Smooth muscle cell (in vitro differentiated cells): Measurements from ENCODE around the gene ZNF469. TPM values are rescaled to one million over a fixed set of nuclear protein-coding genes. Genes with fewer than 3 reads are reported as not detected.

ENCODE experiments used
- DNase-seq: peaks from one replicate; lab custom pipeline; 2025; ENCODE audit not compliant: unreplicated experiment; lab: John Stamatoyannopoulos, UW
- H2AFZ ChIP-seq: fragments of 200-600 bp; sonication (generic); 2 replicates; pipeline ENCODE4 v1.6.0; 2016; ENCODE audit warnings: antibody characterized with exemption, low read depth, mild to moderate bottlenecking
- H3F3A ChIP-seq: fragments of 200-600 bp; sonication (generic); 2 replicates; pipeline ENCODE4 v1.6.0; 2017; ENCODE audit warnings: antibody characterized with exemption, low read depth
- H3K27ac ChIP-seq: fragments of 200-600 bp; sonication (generic); 2 replicates; pipeline ENCODE4 v1.5.1; 2016; ENCODE audit warnings: low read depth, mild to moderate bottlenecking
- H3K27me3 ChIP-seq: fragments of 200-600 bp; sonication (generic); 2 replicates; pipeline ENCODE4 v1.6.1; 2016; ENCODE audit warnings: low read depth, mild to moderate bottlenecking
- H3K36me3 ChIP-seq: fragments of 200-600 bp; sonication (generic); 2 replicates; pipeline ENCODE4 v1.5.1; 2016; ENCODE audit warnings: low read depth
- H3K4me1 ChIP-seq: fragments of 200-600 bp; sonication (generic); 2 replicates; pipeline ENCODE4 v1.5.1; 2016; ENCODE audit warnings: low read depth
- H3K4me2 ChIP-seq: fragments of 200-600 bp; sonication (generic); 2 replicates; pipeline ENCODE4 v1.6.0; 2016; ENCODE audit warnings: mild to moderate bottlenecking
- H3K4me3 ChIP-seq: fragments of 200-600 bp; sonication (generic); 2 replicates; pipeline ENCODE4 v1.5.1; 2016; ENCODE audit warnings: mild to moderate bottlenecking
- H3K79me2 ChIP-seq: fragments of 200-600 bp; sonication (generic); 2 replicates; pipeline ENCODE4 v1.6.0; 2016; ENCODE audit warnings: low read depth, mild to moderate bottlenecking
- H3K9ac ChIP-seq: fragments of 200-600 bp; sonication (generic); 2 replicates; pipeline ENCODE4 v1.6.0; 2016; ENCODE audit warnings: low read depth
- H3K9me3 ChIP-seq: fragments of 200-600 bp; sonication (generic); replicated peaks from 2 replicates; pipeline ENCODE4 v1.5.1; 2016; ENCODE audit warnings: low read depth
- H4K20me1 ChIP-seq: fragments of 200-600 bp; sonication (generic); 2 replicates; pipeline ENCODE4 v1.6.0; 2016; ENCODE audit warnings: low read depth
- WGBS: methylation state at CpG from one replicate; pipeline ENCODE4 v1.1.7; 2016; ENCODE audit warnings: low lambda C conversion rate; 5-methylcytosine and 5-hydroxymethylcytosine counted together
- polyA plus RNA-seq: library from polyadenylated mRNA; unstranded; fragments of >200 nt; fragmentation: Nextera tagmentation; extraction: Ambion mirVana; gene quantifications from 2 replicates; pipeline ENCODE4 v1.2.1, GENCODE V29; 2016
- total RNA-seq: library from RNA; depleted of rRNA; stranded (reverse); fragments of >200 nt; gene quantifications from 2 replicates; pipeline ENCODE4 v1.2.3, GENCODE V29; 2014
- TF ChIP-seq, protein P1 (sequence below): fragments of 200-600 bp; sonication (generic); IDR thresholded peaks from 2 replicates; pipeline ENCODE4 v1.5.1; 2017; ENCODE audit warnings: borderline replicate concordance, mild to moderate bottlenecking, antibody characterized with exemption; ENCODE audit not compliant: insufficient read depth, poor library complexity, severe bottlenecking

The ZNF469 gene
- total and polyA plus RNA-seq, 2 experiments from 2014 or later, result 5.0 to 6.2 TPM

DNA sequence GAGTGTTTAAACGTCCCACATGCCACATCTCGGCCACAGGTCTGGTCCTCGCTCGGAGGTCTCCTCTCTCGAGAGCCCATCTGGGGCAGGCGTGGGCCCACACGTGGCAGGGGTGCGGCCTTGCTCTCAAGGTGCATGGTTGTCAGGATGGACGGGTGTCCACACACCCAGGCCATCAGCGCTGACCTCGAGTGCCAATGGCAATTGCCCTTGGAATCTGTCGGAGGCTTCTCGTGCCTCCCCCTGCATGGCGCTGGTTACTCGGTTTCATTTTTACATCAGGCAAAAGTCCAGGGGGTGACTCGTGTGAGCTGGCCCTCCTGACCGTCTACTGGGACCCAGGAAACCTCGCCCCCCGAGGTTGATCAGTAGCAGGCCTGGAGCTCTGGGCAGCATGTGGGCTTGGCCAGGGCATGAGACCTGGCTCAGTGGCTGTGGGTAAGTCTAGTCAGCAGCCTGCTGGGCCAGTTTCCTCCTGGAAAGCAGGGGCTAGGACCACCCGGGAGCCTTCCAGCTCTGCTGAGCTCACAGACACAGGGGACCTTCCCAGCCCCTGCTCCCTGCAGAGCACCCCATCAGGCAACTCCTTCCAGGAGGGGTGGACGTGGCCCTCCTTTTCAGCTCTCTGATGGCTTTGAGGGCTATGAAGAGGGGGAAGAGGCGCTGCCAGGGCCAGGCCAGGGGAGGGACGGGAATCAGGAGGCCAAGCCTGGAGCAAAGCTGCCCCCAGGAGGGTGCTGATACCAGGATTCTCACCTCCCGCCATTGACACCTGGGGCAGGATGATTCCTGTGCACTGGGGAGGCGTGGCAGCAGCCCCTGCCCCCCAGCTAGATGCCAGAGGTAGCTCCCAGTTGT lies 3.7 kb upstream of the ZNF469 start:
- Histone ChIP-seq H3K79me2 (peaks cover 8% of the 10 kb centered on the region), H3K4me3 (no peak overlapping the region), H3K4me2 (no peak overlapping the region), H3F3A (peaks cover 4% of the 10 kb centered on the region), H2AFZ (no peak overlapping the region), H3K27ac (no peak overlapping the region), H3K9ac (no peak overlapping the region), H3K4me1 (peaks cover 3% of the 10 kb centered on the region), H4K20me1 (peaks cover 2% of the 10 kb centered on the region), H3K9me3 (no peaks in the 10 kb centered on the region), H3K36me3 (no peaks in the 10 kb centered on the region), H3K27me3 (no peaks in the 10 kb centered on the region)
- WGBS, result 92% methylated on average over 25 of the region's 25 CpGs
- no peak for DNase-seq
- TF ChIP-seq, protein P1, sequence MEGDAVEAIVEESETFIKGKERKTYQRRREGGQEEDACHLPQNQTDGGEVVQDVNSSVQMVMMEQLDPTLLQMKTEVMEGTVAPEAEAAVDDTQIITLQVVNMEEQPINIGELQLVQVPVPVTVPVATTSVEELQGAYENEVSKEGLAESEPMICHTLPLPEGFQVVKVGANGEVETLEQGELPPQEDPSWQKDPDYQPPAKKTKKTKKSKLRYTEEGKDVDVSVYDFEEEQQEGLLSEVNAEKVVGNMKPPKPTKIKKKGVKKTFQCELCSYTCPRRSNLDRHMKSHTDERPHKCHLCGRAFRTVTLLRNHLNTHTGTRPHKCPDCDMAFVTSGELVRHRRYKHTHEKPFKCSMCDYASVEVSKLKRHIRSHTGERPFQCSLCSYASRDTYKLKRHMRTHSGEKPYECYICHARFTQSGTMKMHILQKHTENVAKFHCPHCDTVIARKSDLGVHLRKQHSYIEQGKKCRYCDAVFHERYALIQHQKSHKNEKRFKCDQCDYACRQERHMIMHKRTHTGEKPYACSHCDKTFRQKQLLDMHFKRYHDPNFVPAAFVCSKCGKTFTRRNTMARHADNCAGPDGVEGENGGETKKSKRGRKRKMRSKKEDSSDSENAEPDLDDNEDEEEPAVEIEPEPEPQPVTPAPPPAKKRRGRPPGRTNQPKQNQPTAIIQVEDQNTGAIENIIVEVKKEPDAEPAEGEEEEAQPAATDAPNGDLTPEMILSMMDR, result no peak

DNA sequence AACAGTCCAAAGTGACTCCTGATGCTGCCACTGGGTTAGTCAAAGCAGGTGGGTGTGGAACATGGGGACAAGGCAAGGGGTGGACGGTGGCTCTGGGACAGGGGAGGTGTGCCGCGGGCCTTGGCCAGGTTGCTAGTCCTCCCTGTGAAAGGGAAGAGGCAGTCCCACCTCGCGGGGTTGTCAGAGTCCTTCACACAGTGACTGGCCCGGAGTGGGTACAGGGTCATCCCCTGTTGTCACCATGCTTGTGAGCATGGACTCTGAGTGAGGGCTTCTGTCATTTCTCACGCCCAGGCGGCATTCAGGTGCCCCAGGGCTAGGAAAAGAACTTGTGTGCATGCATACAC lies 3.1 kb upstream of the ZNF469 start:
- TF ChIP-seq, protein P1, result no peak
- H3K79me2 ChIP-seq, result peaks cover 14% of the 10 kb centered on the region
- WGBS, result 95% methylated on average over 8 of the region's 8 CpGs

DNA sequence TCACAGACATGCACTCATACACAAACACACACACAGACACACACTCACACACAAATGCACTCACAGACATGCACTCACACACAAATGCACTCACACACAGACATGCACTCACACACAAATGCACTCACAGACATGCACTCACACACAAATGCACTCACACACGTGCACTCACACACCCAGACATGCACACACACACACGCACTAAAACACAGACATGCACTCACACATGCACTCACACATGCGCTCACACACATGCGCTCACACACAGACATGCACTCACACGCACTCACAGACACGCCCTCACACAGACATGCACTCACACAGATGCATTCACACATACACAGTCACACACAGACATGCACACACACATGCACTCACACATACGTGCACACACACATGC lies 2.7 kb upstream of the ZNF469 start:
- H3K4me1 ChIP-seq, result peaks cover 8% of the 10 kb centered on the region
- no peak for DNase-seq
- TF ChIP-seq, protein P1, result no peak
- H2AFZ ChIP-seq, result no peak overlapping the region
- H4K20me1 ChIP-seq, result peaks cover 12% of the 10 kb centered on the region
- no peaks in the 10 kb centered on the region for H3K9me3 ChIP-seq
- 99% methylated on average over 7 of the region's 7 CpGs for WGBS
- no peaks in the 10 kb centered on the region for H3K36me3 ChIP-seq
- H3K4me3 ChIP-seq, result no peak overlapping the region
- no peak overlapping the region for H3K4me2 ChIP-seq
- no peak overlapping the region for H3K27ac ChIP-seq
- H3K27me3 ChIP-seq, result no peaks in the 10 kb centered on the region
- peaks cover 4% of the 10 kb centered on the region for H3F3A ChIP-seq
- no peak overlapping the region for H3K9ac ChIP-seq
- peaks cover 19% of the 10 kb centered on the region for H3K79me2 ChIP-seq

More for the DNA sequence above, 3.1 kb upstream of the ZNF469 start:
- H3K27me3 ChIP-seq, result no peaks in the 10 kb centered on the region
- H4K20me1 ChIP-seq, result peaks cover 8% of the 10 kb centered on the region
- H2AFZ ChIP-seq, result no peak overlapping the region
- H3K9me3 ChIP-seq, result no peaks in the 10 kb centered on the region
- DNase-seq, result no peak
- H3K36me3 ChIP-seq, result no peaks in the 10 kb centered on the region
- no peak overlapping the region for H3K27ac ChIP-seq
- H3K4me3 ChIP-seq, result no peak overlapping the region
- H3F3A ChIP-seq, result peaks cover 4% of the 10 kb centered on the region
- H3K4me1 ChIP-seq, result peaks cover 8% of the 10 kb centered on the region
- no peak overlapping the region for H3K9ac ChIP-seq
- H3K4me2 ChIP-seq, result no peak overlapping the region

DNA sequence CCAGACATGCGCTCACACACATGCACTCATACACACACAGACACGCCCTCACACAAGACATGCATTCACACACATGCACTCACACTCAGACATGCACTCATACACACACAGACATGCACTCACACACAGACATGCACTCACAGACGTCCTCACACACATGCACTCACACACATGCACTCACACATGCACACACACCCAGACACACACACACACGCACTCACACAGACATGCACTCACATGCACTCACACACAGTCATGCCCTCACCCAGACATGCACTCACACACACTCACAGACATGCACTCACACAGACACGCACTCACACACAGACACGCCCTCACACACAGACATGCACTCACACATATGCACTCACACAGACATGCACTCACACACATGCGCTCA lies 2.1 kb upstream of the ZNF469 start:
- Histone ChIP-seq H3K36me3 (no peaks in the 10 kb centered on the region), H3K4me3 (no peak overlapping the region), H3K27ac (no peak overlapping the region), H4K20me1 (peaks cover 16% of the 10 kb centered on the region), H3K9me3 (no peaks in the 10 kb centered on the region), H3K4me2 (no peak overlapping the region), H3F3A (peaks cover 4% of the 10 kb centered on the region), H3K27me3 (no peaks in the 10 kb centered on the region), H3K4me1 (peaks cover 8% of the 10 kb centered on the region), H3K79me2 (peaks cover 24% of the 10 kb centered on the region), H3K9ac (no peak overlapping the region), H2AFZ (no peak overlapping the region)
- TF ChIP-seq, protein P1, result no peak
- 98% methylated on average over 6 of the region's 7 CpGs for WGBS
- DNase-seq, result no peak
